NCI-H2171 (cell line): ENCODE data around the gene KCTD14.
"Not testable (repeated sequence)": the region's sequence is repeated elsewhere in the genome, so short reads cannot be mapped to it uniquely, and the experiment has no call there.

ENCODE experiments used
- DNase-seq: peaks from one replicate; lab custom pipeline; 2025; lab: John Stamatoyannopoulos, UW

Gene KCTD14, protein sequence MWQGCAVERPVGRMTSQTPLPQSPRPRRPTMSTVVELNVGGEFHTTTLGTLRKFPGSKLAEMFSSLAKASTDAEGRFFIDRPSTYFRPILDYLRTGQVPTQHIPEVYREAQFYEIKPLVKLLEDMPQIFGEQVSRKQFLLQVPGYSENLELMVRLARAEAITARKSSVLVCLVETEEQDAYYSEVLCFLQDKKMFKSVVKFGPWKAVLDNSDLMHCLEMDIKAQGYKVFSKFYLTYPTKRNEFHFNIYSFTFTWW

DNA sequence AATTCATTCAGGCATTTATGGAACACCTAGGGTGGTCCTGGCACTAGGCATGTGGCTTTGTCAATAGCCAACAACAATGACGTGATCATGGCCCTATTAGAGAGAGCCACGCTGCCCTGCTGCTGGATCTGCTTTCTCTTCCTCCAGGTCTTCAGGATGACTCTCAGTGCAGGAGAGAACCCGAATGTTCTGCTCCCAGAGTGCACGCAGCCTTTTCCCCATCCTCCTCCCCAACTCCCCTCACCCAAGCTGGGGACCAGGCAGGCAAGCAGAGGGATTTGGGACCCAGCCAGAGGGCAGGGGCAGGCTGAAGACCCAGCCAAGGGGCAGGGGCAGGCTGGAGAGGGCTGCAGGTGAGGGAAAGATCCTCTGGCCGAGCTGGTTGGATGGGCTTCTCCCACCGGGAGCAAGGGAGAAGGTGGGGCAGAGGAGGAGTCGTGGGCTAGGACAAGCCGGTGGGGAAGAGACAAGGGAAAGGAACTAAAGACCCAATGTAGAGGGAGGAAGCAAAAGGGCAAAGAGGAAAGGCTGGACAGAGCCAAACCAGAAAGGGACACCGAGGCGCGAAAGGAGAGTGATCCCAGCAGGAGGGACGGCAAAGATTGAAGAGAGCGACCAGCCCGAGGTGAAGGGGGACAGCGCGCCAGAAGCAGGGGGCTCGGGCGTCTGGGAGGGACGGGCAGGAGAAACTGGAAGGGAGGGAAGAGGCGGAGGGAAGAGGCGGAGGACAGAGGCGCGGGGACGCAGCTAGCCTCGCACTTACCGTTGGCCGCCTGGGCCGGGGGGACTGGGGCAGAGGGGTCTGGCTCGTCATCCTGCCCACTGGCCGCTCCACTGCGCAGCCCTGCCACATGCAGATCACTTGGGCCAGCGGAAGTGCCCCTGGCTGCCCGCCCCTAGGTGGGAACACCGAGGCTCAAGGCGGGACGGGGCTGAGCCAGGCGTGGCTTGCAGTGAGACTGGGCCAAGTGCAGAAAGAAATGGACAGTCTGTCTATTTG lies at the start of gene KCTD14:
Gene KCTD14, minus strand, starts transcription at position 880 of the 1,000 bp plus-strand sequence. Its CDS starts 27 bp downstream, at position 853.
- no peak for DNase-seq

DNA sequence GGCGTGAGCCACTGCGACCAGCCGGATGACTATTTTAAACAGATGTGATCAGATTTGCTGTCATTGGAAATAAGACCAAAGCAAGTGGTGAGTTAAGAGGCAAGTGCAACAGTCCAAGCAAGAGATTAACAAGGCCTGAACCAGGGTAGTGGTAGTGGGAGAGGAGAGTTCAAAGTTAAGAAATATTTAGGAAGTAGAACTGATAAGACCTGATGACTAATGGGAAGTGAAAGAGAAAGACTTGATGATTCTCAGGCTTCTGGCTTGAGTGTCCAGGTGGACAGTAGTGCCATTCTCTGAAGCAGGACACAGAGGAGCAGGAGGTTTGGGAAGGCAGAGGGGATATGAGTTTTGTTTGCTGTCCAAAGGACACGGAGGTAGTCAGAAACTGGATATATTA lies 49.4 kb upstream of the KCTD14 start:
- no peak for DNase-seq

DNA sequence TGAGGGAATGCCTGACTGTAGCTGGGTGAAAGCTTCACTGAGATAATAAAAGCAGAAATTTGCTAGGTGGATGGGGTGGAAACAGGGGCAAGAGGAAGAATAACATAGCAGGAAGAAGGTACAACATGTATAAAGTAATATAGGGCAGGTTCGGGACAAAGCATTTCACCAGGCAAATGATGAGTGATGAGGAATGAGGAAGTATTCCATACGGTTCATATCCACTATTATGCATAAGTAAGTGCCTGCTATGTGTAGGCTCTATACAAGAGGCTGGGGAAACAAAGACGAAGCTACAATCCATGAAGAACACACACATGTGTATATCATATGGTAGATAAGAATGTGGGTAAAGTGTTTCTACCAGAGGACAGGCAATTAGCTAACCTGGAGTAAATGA lies 48.6 kb upstream of the KCTD14 start:
- DNase-seq, result no peak

DNA sequence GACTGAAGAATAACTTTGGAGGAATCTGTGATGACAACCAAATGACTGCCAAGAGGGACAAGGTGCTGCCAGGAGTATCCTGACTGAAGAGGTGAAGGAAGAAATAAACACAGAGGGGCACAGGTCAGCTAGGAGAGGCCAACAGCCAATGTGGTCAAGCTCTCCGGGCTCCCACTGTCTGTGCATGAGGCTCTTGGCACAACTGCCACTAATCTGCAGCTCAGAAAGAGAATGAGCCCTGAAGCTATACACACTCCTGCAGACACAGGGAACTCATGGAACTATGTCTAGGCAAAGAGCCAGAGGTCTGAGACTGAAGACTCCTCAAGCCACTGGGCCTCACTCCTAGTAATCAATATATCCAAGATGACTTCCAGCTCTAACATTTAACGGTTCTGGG lies 47.5 kb upstream of the KCTD14 start:
- DNase-seq, result no peak

DNA sequence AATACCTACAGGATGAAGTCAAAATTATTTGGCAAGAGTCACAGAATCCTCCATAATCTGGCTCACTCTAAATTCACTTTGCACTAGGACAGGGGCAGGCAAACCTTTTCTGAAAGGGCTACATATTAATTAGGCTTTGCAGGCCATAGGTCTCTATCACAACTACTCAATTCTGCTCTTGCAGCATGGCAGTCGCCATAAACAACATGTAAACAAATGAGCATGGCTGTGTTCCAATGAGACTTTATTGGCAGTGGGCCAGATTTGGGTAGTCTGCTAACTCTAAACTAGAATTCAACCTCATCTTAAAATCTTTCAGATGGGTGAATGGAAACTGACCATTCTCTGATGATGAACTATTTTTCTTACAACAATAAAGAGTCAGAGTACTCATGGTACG lies 46.4 kb upstream of the KCTD14 start:
- DNase-seq, result no peak

DNA sequence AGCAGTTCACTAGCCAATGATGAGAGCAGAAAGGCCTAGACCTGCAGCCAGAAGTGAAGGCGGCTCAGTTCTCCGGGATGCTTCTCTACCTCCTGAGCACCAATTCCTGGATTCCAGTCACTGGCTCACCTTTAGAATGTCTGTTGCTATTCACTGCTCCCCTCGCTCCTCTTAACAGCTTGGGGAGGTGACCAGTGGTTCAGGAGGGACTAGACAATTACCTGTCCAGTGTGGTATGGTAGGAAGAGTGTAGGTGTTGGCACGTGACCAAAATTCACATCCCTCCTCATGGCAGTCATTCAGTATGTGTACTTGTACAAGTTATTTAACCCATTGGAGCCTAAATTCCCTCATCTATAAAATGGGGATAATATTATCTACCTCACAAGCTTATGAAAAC lies 44.6 kb upstream of the KCTD14 start:
- no peak for DNase-seq

DNA sequence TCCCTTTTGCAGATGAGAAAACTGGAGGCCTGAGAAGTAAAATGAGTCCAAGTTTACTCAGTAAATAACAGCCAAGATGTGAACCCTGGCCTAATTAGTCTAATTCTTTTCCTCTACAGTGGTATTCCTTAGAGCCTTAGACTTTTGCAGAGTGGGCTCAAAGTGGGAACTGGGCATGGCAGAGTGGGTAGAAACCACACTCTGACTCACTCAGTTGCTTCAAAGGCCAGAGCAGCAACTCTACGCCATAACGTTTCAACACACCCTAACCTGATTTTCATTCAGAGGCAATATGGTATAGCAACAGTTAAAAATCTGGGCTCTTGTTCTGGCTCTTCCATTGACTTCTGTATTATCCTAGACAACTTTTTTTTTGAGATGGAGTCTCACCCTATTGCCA lies 43.4 kb upstream of the KCTD14 start:
- no peak for DNase-seq

DNA sequence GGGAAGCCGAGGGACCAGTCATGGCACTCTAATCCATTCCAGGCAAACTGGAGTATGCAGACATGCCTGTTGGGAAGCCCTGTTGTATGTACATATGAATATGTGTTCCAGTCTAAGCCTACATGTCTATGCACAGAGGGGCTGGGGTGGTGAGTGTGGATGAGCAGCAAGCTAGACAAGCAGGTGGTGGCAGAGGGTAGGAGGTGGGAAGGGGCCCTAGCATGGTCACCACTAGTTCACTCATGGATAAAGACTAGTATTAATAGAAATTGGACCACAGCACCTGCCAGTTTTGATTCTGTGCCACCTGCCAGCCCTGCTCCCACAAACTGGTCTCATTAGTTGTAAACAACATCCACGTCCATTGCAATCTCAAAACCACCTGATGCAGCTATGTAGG lies 42.1 kb upstream of the KCTD14 start:
- no peak for DNase-seq

DNA sequence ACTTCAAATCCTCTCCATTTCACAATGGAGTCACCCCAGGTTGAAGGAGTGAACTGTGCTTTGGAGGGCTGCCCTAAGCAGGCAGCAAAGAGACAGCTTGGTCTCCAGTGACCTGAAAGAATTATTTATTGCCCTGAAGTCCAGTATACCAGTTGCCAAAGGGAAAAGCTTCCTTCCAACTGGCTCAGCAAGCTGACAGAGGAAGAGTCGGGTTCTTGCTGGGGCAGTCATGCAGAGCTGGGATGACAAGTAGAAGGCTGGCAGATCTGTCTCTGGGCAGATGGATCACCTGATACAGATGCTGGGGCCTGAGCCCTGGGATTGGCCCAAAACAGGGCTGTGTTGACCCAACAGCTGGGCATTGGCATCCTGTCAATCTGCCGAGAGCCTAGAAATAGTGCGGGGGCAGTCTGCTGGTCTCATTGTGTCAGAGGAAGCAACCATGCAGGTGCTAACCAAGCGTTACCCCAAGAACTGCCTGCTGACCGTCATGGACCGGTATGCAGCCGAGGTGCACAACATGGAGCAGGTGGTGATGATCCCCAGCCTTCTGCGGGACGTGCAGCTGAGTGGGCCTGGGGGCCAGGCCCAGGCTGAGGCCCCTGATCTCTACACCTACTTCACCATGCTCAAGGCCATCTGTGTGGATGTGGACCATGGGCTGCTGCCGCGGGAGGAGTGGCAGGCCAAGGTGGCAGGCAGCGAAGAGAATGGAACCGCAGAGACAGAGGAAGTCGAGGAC lies 40.5 kb upstream of the KCTD14 start, which contains the start of gene THRSP:
Gene THRSP, plus strand, starts transcription at position 422 of the 742 bp plus-strand sequence. Its CDS starts 21 bp downstream, at position 443.
- no peak for DNase-seq

DNA sequence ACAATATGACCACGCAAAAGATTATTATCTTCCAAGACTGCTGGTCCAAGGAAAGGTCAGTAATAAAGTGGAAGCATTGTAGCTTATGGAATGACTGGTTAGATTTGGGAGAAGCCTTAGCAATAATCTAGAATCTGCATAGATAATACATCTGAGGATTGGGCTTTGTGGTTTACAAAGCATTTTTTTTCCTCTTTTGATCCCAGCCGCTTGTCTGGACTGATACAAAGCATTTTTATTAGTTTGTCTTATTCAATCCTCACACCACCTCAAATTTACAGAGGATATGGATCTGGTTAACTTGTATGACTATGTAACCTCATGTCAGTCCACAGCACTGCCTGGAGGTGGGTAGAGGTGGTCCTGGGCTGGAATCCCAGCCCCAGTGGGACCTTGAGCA lies 39.6 kb upstream of the KCTD14 start:
- DNase-seq, result no peak

DNA sequence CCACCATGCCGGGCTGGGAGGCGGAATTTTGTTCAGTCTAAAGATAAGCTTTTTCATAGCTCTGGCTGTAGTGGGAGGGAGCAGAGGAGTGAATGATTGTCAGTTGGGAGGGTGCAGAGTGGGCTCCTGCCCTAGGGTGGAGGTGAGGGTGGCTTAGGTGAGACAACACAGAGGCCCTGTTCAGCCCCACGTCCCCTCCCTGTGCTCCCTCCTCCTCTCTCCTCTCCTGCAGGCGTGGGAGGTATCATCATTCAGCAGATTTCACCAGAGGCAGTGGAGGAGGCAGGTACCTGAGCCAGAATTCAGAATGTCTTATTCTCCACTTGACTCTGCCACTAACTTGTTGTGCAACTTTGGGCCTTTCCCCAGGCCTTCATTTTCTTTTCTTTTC lies 38.8 kb upstream of the KCTD14 start:
- no peak for DNase-seq

DNA sequence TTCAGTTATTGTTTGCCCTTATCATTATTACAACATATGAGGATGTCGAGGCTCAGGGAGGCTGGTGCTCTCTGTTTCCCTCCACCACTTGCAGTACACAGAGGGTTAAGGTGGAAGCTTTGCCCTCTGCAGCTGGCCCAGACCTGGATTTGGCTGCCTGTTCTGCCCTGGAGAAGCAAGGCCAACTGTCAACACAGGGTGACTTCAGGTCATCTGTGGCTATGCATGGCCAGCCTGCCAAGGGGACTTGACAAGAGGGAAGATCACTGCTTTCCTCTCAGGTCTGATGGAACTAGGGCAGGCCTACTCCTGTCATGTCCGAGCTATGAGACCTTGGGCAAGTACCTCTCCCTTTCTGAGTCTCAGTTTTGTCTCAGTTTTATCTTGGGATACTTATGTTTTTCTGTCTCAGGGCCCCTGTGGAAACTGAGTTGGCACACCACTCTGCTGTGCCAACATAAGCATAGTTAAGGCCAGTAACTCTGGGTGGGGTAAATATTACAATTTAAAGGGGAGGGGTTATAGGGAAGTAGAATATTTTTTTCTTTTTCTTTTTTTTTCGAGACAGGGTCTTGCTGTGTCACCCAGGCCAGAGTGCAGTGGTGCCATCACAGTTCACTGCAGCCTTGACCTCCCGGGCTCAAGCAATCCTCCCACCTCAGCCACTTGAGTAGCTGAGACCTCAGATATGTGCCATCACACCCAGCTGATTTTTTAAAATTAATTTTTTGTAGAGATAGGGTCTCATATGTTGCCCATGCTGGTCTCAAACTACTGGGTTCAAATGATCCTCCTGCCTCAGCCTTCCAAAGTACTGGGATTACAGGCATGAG lies 38.2 kb upstream of the KCTD14 start:
- DNase-seq, result no peak

DNA sequence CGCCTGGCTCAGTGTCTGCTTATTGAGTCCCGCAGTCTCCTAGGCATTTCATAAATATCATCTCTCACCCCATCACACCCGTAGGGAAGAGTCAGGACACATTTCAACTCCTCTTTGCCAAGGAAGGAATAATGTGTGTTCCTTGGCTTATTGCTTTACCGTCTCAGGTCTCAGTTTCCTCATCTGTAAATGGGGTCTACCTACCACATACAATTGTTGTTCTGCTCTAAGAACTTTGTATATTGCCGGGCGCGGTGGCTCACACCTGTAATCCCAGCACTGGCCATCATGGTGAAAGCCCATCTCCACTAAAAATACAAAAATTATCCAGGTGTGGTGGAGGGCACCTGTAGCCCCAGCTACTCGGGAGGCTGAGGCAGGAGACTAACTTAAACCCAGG lies 37.5 kb upstream of the KCTD14 start:
- no peak for DNase-seq

DNA sequence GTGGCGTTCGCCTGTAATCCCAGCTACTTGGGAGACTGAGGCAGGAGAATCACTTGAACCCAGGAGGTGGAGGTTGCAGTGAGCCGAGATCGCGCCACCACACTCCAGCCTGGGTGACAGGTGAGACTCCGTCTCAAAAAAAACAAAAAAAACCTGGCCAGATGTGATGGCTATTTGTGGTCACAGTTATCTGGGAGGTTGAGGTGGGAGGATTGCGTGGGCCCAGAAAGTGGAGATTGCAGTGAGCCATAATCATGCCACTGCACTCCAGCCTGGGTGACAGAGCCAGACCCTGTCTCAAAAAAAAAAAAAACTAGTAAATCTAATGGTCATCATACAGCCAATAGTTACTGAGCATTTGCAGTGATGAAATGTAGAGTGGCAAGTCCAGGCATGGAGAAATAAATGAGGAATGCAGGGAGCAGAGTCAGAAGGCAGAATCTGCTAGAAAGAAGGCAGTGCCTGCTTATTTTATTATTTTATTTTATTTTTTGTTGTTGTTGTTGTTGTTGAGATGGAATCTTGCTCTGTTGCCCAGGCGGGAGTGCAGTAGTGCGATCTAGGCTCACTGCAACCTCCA lies 36.8 kb upstream of the KCTD14 start:
- DNase-seq, result not testable (repeated sequence)

DNA sequence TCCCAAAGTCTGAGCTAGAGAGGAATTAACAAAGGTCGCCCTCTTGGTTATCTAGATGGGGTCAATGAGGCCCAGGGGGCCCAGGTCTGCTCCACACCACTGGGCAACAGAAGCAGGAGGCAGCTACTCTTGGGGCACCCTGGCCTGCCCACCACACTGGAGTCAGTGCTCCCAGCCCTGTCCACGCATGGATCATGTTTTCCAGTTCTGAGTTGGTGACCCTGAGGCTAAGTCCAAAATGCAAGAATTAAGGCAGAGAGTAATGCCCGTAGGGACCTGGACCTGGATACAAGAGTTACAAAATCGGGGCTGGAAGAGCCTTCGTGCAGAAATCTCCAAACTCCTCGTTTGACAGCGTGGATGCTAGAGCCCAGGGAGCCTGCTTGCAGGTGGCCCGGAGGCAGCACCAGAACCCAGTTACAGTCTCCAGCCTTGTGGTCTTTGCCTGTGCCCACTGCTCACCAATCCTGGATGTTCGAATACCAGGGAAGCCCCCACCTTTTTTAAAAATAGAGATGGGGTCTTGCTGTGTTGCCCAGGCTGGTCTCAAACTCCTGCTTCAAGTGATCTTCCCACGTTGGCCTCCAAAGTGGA lies 34.5 kb upstream of the KCTD14 start:
- no peak for DNase-seq

DNA sequence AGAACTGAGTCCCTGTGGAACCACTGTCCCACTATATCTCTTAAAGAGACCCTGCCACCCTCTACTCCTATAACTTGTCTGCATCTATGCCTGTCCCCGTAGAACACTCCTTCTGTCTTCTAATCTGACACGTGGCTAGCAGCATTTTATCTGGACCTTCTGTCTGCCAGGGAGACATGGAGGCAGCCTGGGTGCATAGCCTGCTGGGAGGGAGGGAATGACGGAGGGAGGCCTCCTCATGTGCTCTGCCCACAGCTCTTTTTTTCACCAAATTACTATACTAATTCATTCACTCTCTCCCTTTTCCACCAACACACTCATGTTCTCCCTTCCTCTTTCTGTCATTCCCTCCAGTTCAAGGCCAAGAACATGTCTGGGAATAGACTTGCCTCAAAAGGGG lies 33.0 kb upstream of the KCTD14 start:
- DNase-seq, result no peak

DNA sequence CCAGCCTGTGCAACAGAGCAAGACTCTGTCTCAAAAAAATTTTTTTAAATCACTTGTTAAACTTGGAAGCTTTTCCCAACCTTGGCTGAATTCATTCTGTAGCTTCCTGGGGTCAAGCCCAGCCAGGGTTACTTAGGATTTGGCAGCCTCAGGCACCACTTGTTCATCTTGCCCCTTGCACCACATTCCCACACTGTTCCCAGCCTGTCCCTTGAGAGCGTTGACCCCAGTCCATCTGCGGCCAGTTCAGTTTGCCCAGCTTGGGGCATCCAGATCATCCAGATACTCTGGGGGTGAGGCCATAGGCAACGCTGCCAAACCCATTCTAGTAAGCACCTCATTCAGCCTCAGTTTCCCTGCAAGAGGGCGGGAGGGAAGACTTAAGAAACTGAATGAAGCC lies 31.9 kb upstream of the KCTD14 start:
- DNase-seq, result no peak

DNA sequence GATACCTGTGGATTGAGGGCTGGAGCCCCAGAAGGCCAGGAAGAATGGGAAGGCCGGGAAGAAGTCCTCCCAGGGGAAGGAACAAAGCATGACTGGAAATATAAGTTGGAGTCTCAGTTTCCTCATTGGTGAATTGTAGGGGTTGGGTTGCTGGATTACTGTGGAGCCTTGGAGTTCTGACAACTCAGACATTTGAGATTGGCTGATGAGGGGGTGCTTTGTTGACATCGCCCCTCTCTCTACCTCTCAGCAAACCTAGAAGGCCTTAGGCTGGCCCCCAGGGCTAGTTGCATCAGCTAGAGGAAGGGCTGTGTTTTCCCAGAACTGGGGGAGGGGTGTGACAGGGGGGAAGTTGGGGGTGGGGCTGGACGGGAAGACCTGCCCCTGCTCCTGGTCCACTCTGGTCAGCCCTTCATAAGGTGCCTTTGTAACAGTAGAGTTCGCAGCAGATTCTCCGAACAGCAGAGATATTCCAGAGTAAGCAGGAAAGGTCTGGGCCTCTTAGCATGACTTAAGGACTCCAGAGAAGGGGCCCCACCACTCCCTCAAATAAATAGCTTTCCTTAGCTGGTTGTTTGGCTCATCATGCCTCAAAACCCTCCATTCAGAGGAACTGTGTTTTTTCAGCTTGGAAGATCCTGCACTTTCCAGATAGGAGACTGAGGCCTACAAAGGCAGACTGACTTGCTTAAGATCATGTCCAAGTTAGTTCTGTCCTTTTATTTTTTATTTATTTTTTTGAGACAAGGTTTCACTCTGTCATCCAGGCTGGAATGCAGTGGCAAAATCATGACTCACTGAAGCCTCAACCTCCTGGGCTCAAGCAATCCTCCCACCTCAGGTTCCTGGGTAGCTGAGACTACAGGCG lies 28.1 kb upstream of the KCTD14 start:
- DNase-seq, result no peak

DNA sequence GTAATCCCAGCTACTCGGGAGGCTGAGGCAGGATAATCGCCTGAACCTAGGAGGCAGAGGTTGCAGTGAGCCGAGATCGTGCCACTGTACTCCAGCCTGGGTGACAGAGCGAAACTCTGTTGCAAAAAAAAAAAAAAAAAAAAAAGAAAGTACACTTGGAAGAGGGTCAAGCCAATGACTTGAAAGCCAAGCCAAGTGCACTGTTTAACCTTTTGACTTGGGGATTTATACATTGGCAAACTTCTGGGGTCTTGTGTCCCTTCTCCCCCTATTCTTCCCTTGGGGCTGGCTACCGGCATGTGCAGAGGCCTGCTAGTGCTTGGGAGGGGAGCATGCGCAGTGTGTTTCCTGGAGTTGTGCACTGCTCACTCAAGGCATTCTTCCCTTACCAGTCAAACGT lies 26.3 kb upstream of the KCTD14 start:
- no peak for DNase-seq

DNA sequence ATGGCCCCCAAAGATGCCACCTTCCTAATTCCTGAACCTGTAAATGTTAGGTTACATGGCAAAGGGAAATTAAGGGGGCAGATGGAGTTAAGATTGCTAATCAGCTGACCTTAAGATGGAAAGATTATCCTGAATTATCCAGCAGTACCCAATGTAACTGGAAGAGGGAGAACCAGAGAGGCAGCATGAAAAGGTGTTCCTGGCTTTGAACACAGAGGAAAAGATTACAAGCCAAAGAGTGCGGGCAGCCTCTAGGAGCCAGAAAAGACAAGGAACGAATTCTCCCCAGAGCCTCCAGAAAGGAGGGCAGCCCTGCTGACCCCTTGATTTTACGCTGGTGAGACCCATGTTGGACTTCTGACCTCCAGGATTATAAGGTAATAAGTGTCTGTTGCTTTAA lies 25.5 kb upstream of the KCTD14 start:
- no peak for DNase-seq
